Measurements from ENCODE around the gene ATP8A2.
A peak's percentile ranks its signal among the peaks of the same experiment; 100 is the strongest.

ATP8A2 gene

DNA sequence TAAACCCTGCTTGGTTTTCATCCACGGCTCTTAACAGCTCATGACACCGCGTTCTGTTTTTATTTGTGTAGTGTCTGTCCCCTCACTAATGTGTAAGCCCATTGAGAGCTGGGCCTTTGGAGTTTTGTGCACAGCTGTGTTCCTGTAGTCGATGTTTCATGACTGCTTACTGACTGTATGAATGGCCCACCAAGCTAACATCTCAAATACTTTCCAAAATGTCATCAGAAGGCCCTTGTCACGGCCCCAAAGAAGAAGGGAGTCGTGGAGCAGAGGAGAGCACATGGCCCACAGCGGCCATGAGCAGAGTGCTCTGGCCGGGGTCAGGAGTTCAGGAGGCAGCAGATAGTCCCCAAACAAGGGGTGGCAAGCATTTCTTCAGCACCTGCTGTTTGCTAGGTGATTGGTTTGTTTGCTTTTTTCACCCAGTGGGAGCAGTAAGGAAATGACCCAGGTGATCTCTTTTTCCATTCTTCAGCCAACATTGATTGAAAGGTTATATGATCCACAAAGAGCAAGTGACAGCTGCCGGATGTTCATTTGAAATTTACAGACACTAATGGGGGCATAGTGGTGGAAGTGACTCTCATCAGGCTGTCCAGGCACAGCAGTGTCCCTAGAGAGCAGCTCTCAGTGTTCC is 315.2 kb downstream of the ATP8A2 start:
- no peak for DNase-seq (ENCODE audit: low spot score)

DNA sequence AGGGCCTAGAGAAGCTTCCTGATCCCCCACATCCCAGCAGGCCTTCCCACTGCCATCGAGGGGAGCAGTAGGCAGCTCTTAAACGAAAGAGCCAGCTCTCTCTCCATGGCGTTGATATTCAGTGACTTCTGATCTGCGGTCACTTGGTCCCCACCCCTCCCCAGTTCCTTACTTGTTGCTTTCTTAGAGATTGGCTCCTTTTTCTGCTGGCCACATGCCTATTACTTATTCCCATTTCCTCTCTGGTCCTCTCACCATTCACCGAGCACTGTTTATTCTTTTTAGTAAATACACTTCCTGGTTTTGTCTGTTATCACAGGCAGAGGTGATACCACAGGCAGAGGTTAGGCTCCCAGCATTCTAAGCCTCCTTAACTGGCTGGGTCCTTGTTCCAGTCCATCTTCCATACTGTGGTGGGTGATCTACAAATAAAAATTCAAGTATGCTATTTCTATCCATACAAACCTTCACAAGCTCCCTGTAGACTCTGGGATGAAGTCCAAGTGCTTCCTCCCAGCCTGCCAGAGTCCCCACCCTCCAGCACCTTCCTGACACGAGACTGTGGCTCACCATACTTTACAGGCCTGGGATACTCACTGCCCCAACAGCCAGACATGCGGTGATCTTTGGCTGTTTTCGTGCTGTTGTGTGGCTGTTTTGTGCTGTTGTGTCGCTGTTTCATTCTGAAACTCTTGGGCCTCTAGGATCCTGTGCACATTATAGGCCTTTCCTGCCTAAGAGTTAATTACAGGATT is 315.9 kb downstream of the ATP8A2 start:
- no peak for DNase-seq (ENCODE audit: low spot score)

DNA sequence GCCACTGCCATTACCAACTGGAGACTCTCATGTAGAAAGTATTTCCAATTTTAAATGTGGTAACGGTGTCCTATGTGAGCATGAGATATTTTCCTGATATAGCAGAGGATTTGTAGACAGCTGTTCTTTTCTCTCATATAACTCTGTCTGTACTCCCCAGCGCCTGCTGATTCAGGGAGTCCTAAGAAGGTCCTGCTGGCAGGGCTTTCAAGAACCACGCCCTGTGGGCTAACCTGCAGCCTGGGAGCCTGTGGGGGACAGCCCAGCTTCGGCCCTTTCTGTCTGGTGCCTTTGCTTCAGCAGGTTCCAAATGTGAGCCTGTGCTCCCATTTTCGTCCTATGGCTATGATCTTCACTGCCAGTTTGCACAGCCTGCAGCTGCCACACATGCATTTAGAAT is 316.8 kb downstream of the ATP8A2 start:
- DNase-seq (ENCODE audit: low spot score), result no peak

DNA sequence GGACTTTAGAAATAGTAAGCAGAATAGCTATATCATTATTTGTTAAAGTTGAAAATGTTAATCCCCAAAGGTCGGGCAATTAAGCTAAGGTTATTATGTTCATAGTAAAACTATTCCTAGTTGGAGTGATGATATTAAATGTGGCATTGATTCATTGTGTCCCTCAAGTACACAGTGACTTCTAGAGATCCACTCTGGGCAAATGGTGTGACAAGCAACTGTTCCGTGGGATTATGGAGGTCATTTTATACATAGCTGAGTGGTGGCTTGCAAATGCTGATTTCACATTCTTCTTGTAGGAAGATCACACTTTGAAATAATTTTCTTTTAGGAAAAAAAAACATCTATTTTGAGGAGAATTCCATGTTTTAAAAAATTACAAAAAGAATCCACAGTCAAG is 317.8 kb downstream of the ATP8A2 start:
- DNase-seq (ENCODE audit: low spot score), result no peak

DNA sequence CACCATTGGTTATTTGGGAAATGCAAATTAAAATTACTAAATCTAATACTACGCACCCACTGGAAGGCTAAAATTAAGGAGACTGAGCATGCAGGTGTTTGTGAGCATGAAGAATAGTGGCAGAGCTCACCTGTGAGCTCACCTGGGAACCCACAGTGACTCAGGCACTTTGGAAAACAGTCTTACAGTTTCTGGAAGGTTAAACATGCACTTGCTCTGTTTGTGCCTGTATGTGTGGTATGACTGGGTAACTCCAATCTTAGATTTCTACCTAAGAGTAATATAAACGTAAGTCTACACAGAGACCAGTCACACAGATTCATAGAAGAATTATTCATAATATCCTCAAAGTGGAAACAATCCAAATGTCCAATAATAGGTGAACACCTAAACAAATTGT is 318.8 kb downstream of the ATP8A2 start:
- DNase-seq (ENCODE audit: low spot score), result no peak

DNA sequence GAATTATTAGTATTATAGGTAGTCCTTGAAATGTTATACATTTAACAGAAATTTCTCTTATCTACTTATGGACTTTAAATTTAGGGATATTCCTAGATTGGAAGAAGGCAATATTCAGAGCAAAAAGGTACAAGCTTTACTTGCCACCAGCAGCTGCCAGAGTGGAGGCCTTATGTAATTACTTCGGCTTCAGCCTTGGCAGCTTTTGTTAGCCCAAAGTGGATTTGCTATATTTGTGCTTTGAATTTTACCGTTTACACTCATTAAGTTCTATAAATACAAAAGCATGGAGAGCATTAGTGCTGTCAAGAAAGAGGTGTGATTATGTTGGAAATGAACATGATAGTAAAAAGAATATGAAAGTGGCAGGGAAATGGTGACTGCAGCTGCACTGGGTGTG is 319.9 kb downstream of the ATP8A2 start:
- no peak for DNase-seq (ENCODE audit: low spot score)

DNA sequence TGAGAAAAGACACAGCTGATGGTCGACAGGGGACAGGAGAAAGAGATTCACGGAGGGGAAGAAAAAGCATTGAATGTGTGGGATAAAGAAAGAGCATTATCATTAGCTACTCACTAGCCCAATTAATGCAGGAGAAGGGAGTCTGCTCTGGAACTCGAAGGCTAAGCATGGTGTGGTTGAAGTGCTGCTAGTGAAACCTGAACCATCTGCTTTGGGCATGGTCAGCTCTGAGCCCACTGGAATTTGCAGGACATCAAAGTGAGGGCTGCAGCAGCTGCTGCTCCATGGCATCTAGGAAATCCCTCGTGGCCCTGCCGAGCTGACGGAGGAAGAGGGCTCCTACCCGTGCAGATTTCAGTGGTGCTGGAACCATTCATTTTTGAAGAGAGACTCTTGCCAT is 320.3 kb downstream of the ATP8A2 start:
- DNase-seq (ENCODE audit: low spot score), result no peak

DNA sequence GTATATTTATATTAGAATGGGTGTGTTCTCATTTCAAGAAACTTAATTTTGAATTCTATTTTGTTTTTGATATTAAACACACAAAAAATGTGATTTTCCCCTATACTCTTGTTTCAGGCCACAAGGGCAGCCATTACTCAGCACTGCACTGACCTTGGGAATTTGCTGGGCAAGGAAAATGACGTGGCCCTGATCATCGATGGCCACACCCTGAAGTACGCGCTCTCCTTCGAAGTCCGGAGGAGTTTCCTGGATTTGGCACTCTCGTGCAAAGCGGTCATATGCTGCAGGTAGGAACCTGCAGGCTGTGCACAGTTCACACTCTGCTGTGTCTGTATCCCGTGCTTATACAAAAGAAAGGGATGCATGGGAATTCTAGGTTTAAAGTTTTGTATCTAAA is 327.3 kb downstream of the ATP8A2 start:
- DNase-seq (ENCODE audit: low spot score), result no peak

DNA sequence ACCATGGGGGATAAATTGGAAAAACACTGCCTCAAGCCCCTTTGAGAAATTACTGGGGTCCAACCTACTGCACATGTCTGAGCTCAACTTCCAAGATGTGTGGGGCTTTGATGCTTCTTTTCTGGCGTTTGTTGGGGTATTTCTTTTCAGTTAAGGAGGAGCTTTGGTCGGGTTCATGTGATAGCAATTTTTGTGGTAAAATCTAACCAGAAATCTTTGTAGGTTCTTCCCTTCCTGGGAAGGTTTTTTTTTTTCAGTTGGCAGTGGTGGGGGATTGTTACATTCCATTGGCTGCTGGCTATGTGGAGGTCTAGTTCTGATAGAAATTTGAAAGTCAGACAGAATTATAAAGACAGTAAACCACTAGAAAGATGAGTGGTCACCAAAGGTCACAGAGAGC is 327.8 kb downstream of the ATP8A2 start:
- no peak for DNase-seq (ENCODE audit: low spot score)

DNA sequence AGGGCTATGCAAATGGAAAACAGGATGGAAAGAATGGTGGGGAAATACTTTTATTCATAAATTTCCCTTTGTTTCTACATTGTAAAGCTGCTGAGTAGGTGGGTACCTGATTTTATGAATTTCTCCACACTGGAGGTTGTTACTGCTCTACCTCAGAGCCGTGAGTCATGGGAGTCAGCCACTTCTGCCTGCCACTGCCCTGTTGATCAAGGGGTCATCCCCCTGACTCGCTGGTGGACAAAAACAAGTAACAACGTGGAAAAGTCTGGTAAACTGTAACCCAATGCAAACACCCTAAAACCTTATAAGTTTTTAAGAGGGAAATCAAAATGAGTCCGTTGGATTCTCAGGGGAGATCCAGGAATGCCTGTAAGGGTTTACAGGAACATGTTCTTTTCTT is 329.5 kb downstream of the ATP8A2 start:
- DNase-seq (ENCODE audit: low spot score), result peak; percentile 13

DNA sequence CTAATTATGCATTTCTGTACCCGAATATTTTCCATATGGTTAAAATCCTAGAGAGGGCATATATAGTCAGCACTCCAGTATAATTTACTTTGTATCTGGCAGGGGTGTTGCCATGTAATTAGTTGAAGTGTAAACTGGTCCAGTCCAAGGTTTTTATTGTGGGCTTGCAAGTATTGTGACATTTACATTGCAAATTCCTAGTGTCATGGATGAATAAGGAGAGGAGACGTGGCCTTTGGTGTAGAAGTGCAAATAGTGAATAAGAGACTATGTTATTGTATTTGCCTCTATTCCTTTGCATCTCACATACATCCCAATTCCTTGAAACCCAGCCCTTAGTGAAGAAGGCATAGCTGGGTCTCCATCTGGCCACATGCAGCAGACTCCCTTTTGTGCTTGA is 330.6 kb downstream of the ATP8A2 start:
- DNase-seq (ENCODE audit: low spot score), result no peak

DNA sequence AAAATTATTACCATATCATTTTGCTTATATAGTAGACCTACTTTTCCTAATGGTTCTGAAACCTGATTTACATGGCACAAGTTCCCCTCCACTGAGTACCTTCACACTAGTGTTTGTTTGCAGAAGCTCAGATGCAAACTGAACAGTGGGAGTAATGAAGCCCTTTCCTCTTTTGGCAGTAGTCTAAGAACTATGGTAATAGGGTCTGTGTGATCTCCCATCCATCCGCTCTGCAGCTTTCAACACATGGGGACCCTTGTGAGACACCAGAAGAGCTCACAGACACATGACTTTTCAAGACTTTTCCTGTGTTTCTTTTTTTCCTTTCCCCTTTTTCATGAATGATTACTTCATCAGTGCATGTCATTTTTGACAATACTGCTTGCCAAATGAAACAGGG is 336.0 kb downstream of the ATP8A2 start:
- DNase-seq (ENCODE audit: low spot score), result no peak

DNA sequence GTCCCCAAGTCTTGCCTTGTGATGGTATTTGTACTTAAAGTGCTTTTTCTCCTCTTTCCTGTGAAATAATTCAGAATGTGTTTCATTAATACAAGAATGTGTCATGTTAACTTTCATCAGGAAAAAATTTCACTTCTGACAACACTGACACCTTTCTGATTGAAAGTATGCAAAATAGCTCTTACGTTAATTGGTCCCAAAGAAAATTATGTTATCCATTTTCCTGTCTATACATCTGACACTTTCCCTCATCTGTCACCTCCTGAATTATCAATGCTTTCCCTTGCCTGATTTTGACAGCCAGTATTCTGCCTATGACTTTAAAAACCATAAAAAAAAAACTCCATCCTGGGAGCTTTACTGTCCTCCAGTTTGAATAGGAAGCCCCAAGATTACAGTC is 336.5 kb downstream of the ATP8A2 start:
- DNase-seq (ENCODE audit: low spot score), result no peak

DNA sequence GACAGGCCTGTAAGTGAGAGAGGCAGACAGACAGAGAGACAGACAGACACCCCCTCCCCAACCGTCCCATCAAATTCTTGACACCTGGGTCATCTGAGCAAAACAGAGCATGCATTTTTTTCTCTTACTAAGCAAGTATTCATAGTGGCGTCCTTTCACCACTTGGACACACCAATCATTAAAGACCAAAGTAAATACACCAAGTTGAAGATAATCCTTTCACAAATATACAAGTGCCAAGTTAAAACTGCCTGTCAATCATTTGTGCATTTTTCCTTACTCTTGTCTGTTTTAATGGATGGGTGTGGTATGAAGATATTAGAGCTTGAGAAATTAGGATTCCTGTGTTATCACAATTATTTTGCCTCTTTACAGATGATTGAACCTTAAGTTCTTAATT is 337.3 kb downstream of the ATP8A2 start:
- no peak for DNase-seq (ENCODE audit: low spot score)

DNA sequence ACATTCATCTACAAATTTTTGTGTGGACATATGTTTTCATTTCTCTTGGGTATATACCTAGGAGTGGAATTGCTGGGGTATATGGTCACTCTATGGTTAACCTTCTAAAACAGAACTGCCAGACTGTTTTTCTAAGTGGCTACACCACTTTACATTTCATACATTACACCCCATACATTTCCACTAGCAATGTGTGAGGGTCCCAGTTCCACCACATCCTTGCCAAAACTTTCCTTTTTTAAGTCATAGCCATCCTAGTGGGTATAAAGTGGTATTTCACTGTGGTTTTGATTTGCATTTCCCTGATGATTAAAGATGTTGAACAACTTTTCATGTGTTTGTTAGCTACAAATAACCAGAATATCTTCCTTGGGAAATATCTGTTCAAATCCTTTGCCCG is 344.0 kb downstream of the ATP8A2 start:
- no peak for DNase-seq (ENCODE audit: low spot score)

DNA sequence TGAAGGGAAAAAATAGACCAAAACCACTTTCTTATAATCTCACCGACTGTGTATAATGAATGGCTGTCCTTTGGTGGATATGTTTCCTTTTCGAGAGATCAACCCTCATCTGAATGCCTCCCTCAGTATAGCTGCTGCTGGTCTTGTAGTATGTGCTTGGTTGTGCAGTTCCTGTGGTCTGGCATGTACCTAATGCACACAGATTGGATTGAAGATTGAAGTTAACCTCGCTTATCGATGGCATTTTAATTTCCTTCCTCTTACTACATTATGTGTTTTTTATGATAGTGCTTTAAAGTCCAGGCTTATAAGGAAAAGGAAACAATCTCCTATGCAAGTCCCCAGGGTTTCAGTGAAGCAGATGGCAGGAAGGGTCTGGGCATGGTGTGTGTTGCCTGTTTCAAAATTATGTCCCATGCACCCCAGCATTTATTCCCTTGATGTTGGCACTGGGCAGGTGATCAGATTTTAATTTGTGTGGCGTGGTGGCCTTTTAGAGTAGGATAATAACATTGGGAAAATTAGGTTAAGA is 346.0 kb downstream of the ATP8A2 start:
- DNase-seq (ENCODE audit: low spot score), result no peak

DNA sequence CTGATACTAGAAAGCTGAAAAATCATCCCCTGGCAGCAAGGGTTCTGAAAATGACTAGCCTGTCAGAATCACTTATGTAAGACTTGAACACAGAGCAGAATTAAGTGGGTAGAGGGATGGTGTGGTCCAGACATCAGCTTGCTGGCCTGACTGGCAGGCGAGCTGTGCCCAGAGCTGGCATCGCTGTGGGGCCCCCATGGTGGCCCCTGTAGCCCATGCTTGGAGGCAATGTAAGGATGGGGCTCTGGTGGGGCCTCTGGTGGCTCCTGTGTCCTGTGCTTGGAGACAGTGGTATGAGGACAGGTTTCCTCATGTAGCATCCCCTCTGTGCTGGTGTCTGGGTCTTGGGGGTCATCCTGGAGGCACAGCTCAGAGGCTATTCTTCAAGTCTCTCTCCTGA is 347.9 kb downstream of the ATP8A2 start:
- DNase-seq (ENCODE audit: low spot score), result no peak

DNA sequence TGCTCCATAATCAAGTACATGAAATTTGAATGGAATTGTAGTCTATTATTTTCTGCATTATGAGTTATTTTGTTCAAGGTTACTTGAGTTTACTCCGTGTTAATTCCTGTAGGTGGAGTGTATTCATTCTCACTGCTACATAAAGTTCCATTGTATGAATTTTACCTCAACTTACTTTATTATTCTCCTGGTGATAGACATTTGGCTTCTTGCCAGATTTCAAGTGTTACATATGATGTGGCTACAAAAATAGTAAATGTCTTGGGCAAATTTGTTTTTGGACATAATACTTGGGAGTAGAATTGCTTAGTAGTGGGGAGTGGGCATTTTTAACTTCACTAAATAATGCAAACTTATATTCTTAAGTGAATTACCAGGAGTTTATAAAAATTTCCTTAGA is 351.1 kb downstream of the ATP8A2 start:
- no peak for DNase-seq (ENCODE audit: low spot score)

DNA sequence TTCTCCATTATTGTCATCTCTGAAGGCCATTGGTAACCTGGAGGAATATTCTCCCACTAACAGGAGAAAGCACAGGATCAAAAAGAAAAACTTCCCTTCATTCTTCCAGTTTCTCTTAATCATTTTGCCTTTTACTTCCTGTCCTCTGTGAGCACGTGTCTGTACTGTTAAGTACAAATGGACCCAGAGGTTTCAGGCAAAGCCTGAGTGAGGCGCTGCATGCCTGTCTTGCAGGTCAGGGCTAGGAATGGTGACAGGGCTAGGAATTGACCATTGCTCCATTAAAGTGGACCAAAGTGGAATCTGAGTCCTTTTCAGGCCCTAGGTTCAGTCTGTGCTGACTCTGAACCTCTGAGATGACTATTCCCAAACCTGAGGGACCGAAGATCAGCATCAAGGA is 353.3 kb downstream of the ATP8A2 start:
- DNase-seq (ENCODE audit: low spot score), result no peak

DNA sequence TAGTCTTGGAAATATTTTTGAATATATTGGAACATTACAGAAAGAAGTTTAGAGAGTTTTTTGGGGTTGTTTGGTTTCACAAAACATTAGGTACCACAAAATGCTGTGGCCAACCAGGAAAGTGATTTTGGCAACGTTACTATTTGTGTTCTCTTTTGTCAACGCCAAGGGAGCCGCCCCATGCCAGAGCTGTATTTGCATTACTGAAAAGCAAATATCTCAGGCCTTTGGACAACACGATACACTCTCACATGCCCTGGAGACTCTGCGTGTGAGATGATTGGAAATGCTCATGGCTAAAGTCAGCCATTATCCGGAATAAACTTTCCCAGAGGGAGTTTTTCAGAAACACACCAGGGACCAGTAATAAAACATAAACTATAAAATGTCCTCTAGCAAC is 355.5 kb downstream of the ATP8A2 start:
- DNase-seq (ENCODE audit: low spot score), result no peak

DNA sequence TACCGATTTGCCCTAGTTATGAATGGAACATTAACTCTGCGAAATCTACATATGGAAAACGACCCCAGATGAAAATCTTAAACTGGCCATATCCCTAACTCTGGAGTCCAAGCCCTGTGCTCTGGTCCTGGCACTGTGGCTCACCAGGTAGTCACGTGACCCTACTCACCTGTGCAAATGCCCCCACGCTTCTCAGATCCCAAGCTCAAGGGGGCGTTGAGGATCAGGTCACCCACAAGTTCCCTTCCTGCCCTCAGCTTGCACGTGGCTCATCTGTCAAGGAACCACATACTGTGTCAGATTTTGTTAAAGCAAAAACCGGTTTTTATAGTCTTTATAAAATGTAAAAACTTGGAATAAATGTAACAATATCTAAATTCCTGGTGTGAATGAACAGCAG is 356.0 kb downstream of the ATP8A2 start:
- DNase-seq (ENCODE audit: low spot score), result no peak

DNA sequence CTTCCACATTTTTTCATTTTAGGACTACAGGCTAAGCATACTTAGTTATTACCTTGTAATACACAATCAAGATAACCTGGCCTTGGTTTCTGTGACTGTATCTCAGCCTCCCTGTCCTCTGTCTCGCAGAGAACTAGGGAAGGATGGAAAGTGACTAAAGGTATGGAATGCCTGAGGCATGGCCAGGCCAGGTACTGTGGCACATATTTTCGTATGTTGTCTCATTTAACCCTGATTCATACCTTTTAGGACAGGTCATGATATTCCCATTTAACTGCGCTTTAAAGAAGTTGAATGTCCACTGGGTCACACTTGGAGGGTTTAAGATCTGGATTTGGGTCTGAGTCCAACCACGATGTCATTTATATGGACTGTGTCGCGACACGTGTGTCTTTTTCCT is 357.4 kb downstream of the ATP8A2 start:
- peak; percentile 61 for DNase-seq (ENCODE audit: low spot score)

DNA sequence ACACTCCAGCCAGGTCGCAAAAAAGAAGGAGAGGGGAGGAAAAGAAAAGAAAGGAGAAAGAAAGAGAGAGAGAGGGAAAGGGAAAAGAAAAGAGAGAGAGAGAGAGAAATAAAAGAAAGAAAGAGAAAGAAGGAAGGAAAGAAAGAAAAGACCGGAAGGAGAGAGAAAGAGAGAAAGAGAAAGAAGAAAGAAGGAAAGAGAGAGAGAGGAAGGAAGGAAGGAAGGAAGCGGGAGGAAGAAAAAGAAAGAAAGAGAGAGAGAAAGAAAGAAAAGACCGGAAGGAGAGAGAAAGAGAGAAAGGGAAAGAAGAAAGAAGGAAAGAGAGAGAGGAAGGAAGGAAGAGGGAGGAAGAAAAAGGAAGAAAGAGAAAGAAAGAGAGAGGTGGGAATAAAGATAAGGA is 359.3 kb downstream of the ATP8A2 start:
- no peak for DNase-seq (ENCODE audit: low spot score)

DNA sequence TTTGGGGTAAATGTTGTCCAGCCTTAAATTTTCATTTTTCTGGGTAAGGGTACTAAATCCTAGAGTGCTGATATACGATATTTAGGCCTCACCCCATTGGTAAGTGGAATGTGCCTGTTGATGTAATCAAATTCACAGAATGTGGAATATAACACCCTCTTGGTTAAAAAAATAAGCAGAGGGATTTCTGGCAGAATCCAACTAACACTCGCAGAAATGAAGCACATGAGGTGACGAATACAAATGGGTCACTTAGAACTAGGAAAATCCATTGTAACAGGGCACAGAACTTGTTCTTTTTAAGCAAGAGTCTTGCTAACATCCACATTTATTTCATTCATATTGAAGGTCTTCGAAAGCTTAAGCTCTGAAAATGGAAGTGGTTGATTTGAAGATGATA is 359.8 kb downstream of the ATP8A2 start:
- no peak for DNase-seq (ENCODE audit: low spot score)

All from kidney tubule cell (primary cell).